Skeletal muscle cell (primary cell): ENCODE measurements around the gene PANK4.

ENCODE experiments used
- DNase-seq: peaks from one replicate; pipeline ENCODE4 v3.0.0-alpha.2; 2010; ENCODE audit warnings: low read depth
- H3K4me3 ChIP-seq: 2 replicates; pipeline ENCODE4 v1.5.1; 2011; ENCODE audit warnings: low read depth, mild to moderate bottlenecking, control low read depth, low read length, moderate library complexity

The PANK4 gene

GRCh38 chr1:2532485-2533160 lies 6.2 kb upstream of the PANK4 start:
- DNase-seq = no peak
- no peak overlapping the region for H3K4me3 ChIP-seq

GRCh38 chr1:2530513-2531361 lies 4.3 kb upstream of the PANK4 start:
- no peak for DNase-seq
- H3K4me3 ChIP-seq = no peak overlapping the region

- no peak within 1 kb of the TSS for H3K4me3 ChIP-seq
- DNase-seq = no peak
These were observed 3.6 kb upstream of the PANK4 start, which contains the start of gene HES5 for GRCh38 chr1:2529784-2530512. TSS of gene HES5 (minus strand) at chr1:2530263. CDS start at chr1:2530164, 99 bp downstream.

- no peak for DNase-seq
- H3K4me3 ChIP-seq = no peak overlapping the region
These were observed 2.8 kb upstream of the PANK4 start for GRCh38 chr1:2528966-2529783.

- no peak for DNase-seq
- no peak overlapping the region for H3K4me3 ChIP-seq
These were observed 2.2 kb upstream of the PANK4 start for GRCh38 chr1:2528611-2528965.

- no peak overlapping the region for H3K4me3 ChIP-seq
- DNase-seq = no peak
These were observed 1.6 kb upstream of the PANK4 start for GRCh38 chr1:2528016-2528415.

- H3K4me3 ChIP-seq = no peak overlapping the region
- no peak for DNase-seq
These were observed 1.1 kb upstream of the PANK4 start for GRCh38 chr1:2527556-2527860.

- peak overlapping the region; percentile 86 for H3K4me3 ChIP-seq
- DNase-seq = no peak
These were observed 594 bp upstream of the PANK4 start for GRCh38 chr1:2526824-2527555.

- H3K4me3 ChIP-seq = peak overlapping the region; percentile 86
- DNase-seq = no peak
These were observed 850 bp downstream of the PANK4 start for GRCh38 chr1:2525572-2525919.

GRCh38 chr1:2523891-2524609 lies 2.3 kb downstream of the PANK4 start:
- no peak overlapping the region for H3K4me3 ChIP-seq
- no peak for DNase-seq

GRCh38 chr1:2523191-2523890 lies 3.1 kb downstream of the PANK4 start:
- DNase-seq = no peak
- no peak overlapping the region for H3K4me3 ChIP-seq

GRCh38 chr1:2522230-2522629 lies 4.2 kb downstream of the PANK4 start:
- H3K4me3 ChIP-seq = no peak overlapping the region
- no peak for DNase-seq

- H3K4me3 ChIP-seq = no peak overlapping the region
- DNase-seq = no peak
These were observed 5.6 kb downstream of the PANK4 start for GRCh38 chr1:2520806-2521205.

- no peak overlapping the region for H3K4me3 ChIP-seq
- no peak for DNase-seq
These were observed 6.2 kb downstream of the PANK4 start for GRCh38 chr1:2520206-2520605.

- no peak overlapping the region for H3K4me3 ChIP-seq
- DNase-seq = no peak
These were observed 6.7 kb downstream of the PANK4 start for GRCh38 chr1:2519729-2520128.

GRCh38 chr1:2519029-2519685 lies 7.2 kb downstream of the PANK4 start:
- DNase-seq = no peak

GRCh38 chr1:2518528-2518927 lies 7.9 kb downstream of the PANK4 start:
- no peak for DNase-seq
- no peak overlapping the region for H3K4me3 ChIP-seq

More at GRCh38 chr1:2519029-2519685, 7.2 kb downstream of the PANK4 start:
- H3K4me3 ChIP-seq = no peak overlapping the region
